ENCODE measurements around the gene PTPRA.
A peak's percentile ranks its signal among the peaks of the same experiment; 100 is the strongest.

The PTPRA gene

GRCh38 chr20:2849529-2849928 is 23.8 kb upstream of the PTPRA start:
- DNase-seq (ENCODE audit: low read depth) = no peak

GRCh38 chr20:2851086-2851485 is 22.2 kb upstream of the PTPRA start:
- DNase-seq (ENCODE audit: low read depth) = no peak

- DNase-seq (ENCODE audit: low read depth) = no peak
Observed at GRCh38 chr20:2858591-2858990, 14.7 kb upstream of the PTPRA start.

- DNase-seq (ENCODE audit: low read depth) = no peak
Observed at GRCh38 chr20:2859330-2860121, 13.8 kb upstream of the PTPRA start.

- no peak for DNase-seq (ENCODE audit: low read depth)
Observed at GRCh38 chr20:2864626-2865025, 8.7 kb upstream of the PTPRA start.

GRCh38 chr20:2865101-2865500 is 8.2 kb upstream of the PTPRA start:
- DNase-seq (ENCODE audit: low read depth) = no peak

- peak; percentile 16 for DNase-seq (ENCODE audit: low read depth)
Observed at GRCh38 chr20:2865630-2866029, 7.7 kb upstream of the PTPRA start.

GRCh38 chr20:2866236-2866635 is 7.0 kb upstream of the PTPRA start:
- no peak for DNase-seq (ENCODE audit: low read depth)

- DNase-seq (ENCODE audit: low read depth) = no peak
Observed at GRCh38 chr20:2867081-2867864, 6.0 kb upstream of the PTPRA start.

GRCh38 chr20:2869381-2869780 is 3.9 kb upstream of the PTPRA start:
- no peak for DNase-seq (ENCODE audit: low read depth)

GRCh38 chr20:2871111-2871465 is 2.2 kb upstream of the PTPRA start:
- DNase-seq (ENCODE audit: low read depth) = no peak

- DNase-seq (ENCODE audit: low read depth) = no peak
Observed at GRCh38 chr20:2871661-2872458, 1.4 kb upstream of the PTPRA start.

- no peak for DNase-seq (ENCODE audit: low read depth)
Observed at GRCh38 chr20:2872459-2873009, 747 bp upstream of the PTPRA start.

- no peak for DNase-seq (ENCODE audit: low read depth)
Observed at GRCh38 chr20:2873747-2874041, 413 bp downstream of the PTPRA start.

- DNase-seq (ENCODE audit: low read depth) = no peak
Observed at GRCh38 chr20:2874456-2874855, 1.2 kb downstream of the PTPRA start.

- no peak for DNase-seq (ENCODE audit: low read depth)
Observed at GRCh38 chr20:2875690-2876203, 2.5 kb downstream of the PTPRA start.

GRCh38 chr20:2878515-2878914 is 5.2 kb downstream of the PTPRA start:
- DNase-seq (ENCODE audit: low read depth) = no peak

GRCh38 chr20:2879146-2879545 is 5.9 kb downstream of the PTPRA start:
- DNase-seq (ENCODE audit: low read depth) = no peak

- DNase-seq (ENCODE audit: low read depth) = no peak
Observed at GRCh38 chr20:2880650-2881049, 7.4 kb downstream of the PTPRA start.

GRCh38 chr20:2883726-2884637 is 10.7 kb downstream of the PTPRA start:
- DNase-seq (ENCODE audit: low read depth) = no peak

- no peak for DNase-seq (ENCODE audit: low read depth)
Observed at GRCh38 chr20:2887715-2888114, 14.4 kb downstream of the PTPRA start.
